H9 (cell line): ENCODE data around the gene CREB5. TPM values are rescaled to one million over a fixed set of nuclear protein-coding genes. Genes with fewer than 3 reads are reported as not detected.

Experiments used
- DNase-seq: peaks from one replicate; pipeline ENCODE4 v3.0.0-alpha.2; 2017
- H2AFZ ChIP-seq: one replicate; pipeline ENCODE4 v1.6.1; 2013; ENCODE audit warnings: mild to moderate bottlenecking, low read length, control low read depth, moderate library complexity
- H2AK5ac ChIP-seq: 2 replicates; pipeline ENCODE4 v1.6.1; 2013; ENCODE audit warnings: low read length, control low read depth, mixed read lengths; ENCODE audit not compliant: insufficient read length
- H2BK120ac ChIP-seq: one replicate; pipeline ENCODE4 v1.6.1; 2013; ENCODE audit warnings: low read depth, mild to moderate bottlenecking, low read length, control low read depth, inconsistent platforms; ENCODE audit not compliant: poor library complexity, severe bottlenecking
- H2BK12ac ChIP-seq: 2 replicates; pipeline ENCODE4 v1.6.1; 2013; ENCODE audit warnings: low read length, control low read depth, mixed read lengths, low read depth; ENCODE audit not compliant: insufficient read length
- H2BK15ac ChIP-seq: 2 replicates; pipeline ENCODE4 v1.6.1; 2013; ENCODE audit warnings: low read depth, low read length, control low read depth
- H2BK20ac ChIP-seq: one replicate; pipeline ENCODE4 v1.6.1; 2013; ENCODE audit warnings: low read depth, mild to moderate bottlenecking, low read length, control low read depth, inconsistent platforms; ENCODE audit not compliant: poor library complexity, severe bottlenecking
- H2BK5ac ChIP-seq: 2 replicates; pipeline ENCODE4 v1.6.1; 2013; ENCODE audit warnings: low read length, control low read depth, mixed read lengths; ENCODE audit not compliant: insufficient read length
- H3K14ac ChIP-seq: 2 replicates; pipeline ENCODE4 v1.6.1; 2013; ENCODE audit warnings: low read length, control low read depth; ENCODE audit not compliant: insufficient read depth
- H3K18ac ChIP-seq: 2 replicates; pipeline ENCODE4 v1.6.1; 2013; ENCODE audit warnings: low read depth, mild to moderate bottlenecking, mixed read lengths, low read length, control low read depth; ENCODE audit not compliant: insufficient read length
- H3K23ac ChIP-seq: 2 replicates; pipeline ENCODE4 v1.6.1; 2013; ENCODE audit warnings: low read length, control low read depth, mixed read lengths, low read depth; ENCODE audit not compliant: insufficient read length
- H3K23me2 ChIP-seq: 2 replicates; pipeline ENCODE4 v1.6.1; 2013; ENCODE audit warnings: low read depth, mild to moderate bottlenecking, mixed read lengths, low read length, control low read depth; ENCODE audit not compliant: insufficient read length, poor library complexity, severe bottlenecking
- H3K27ac ChIP-seq: 2 replicates; pipeline ENCODE4 v1.5.1; 2013; ENCODE audit warnings: low read length, control low read depth, mixed read lengths, low read depth; ENCODE audit not compliant: insufficient read length
- H3K27me3 ChIP-seq: 2 replicates; pipeline ENCODE4 v1.6.1; 2013; ENCODE audit warnings: low read length, control low read depth, inconsistent platforms; ENCODE audit not compliant: insufficient read depth
- H3K4ac ChIP-seq: 2 replicates; pipeline ENCODE4 v1.6.1; 2013; ENCODE audit warnings: low read depth, mild to moderate bottlenecking, control low read depth, inconsistent platforms, low read length, moderate library complexity
- H3K4me1 ChIP-seq: 2 replicates; pipeline ENCODE4 v1.6.1; 2013; ENCODE audit warnings: low read length, control low read depth, inconsistent platforms; ENCODE audit not compliant: insufficient read depth
- H3K4me2 ChIP-seq: 2 replicates; pipeline ENCODE4 v1.6.1; 2013; ENCODE audit warnings: low read length, control low read depth, mixed read lengths; ENCODE audit not compliant: insufficient read length, insufficient read depth
- H3K56ac ChIP-seq: 2 replicates; pipeline ENCODE4 v1.6.1; 2013; ENCODE audit warnings: low read depth, mild to moderate bottlenecking, mixed read lengths, low read length, control low read depth; ENCODE audit not compliant: insufficient read length
- H3K79me1 ChIP-seq: 2 replicates; pipeline ENCODE4 v1.6.1; 2013; ENCODE audit warnings: low read depth, mild to moderate bottlenecking, moderate library complexity, low read length, control low read depth, inconsistent platforms; ENCODE audit not compliant: insufficient read depth, poor library complexity, severe bottlenecking
- H3K79me2 ChIP-seq: 2 replicates; pipeline ENCODE4 v1.6.1; 2013; ENCODE audit warnings: low read length, control low read depth, inconsistent platforms; ENCODE audit not compliant: insufficient read depth
- H3K9ac ChIP-seq: 2 replicates; pipeline ENCODE4 v1.6.1; 2013; ENCODE audit warnings: low read length, control low read depth, mixed read lengths; ENCODE audit not compliant: insufficient read length; ENCODE audit errors: extremely low read depth
- H3K9me3 ChIP-seq: one replicate; pipeline ENCODE4 v1.6.1; 2013; ENCODE audit warnings: low read depth, low read length, inconsistent platforms; ENCODE audit not compliant: control insufficient read depth
- H3T11ph ChIP-seq: one replicate; pipeline ENCODE4 v1.6.1; 2013; ENCODE audit warnings: mild to moderate bottlenecking, low read length, control low read depth, inconsistent platforms
- H4K20me1 ChIP-seq: one replicate; pipeline ENCODE4 v1.6.1; 2013; ENCODE audit not compliant: control insufficient read depth, insufficient read length, insufficient read depth
- H4K5ac ChIP-seq: 2 replicates; pipeline ENCODE4 v1.6.1; 2013; ENCODE audit warnings: low read depth, mild to moderate bottlenecking, mixed read lengths, low read length, control low read depth; ENCODE audit not compliant: insufficient read length
- H4K8ac ChIP-seq: replicated peaks from 2 replicates; pipeline ENCODE4 v1.6.1; 2013; ENCODE audit warnings: low read length, control low read depth, mixed read lengths, low read depth; ENCODE audit not compliant: insufficient read length
- H4K91ac ChIP-seq: 2 replicates; pipeline ENCODE4 v1.6.1; 2013; ENCODE audit warnings: low read depth, mild to moderate bottlenecking, moderate library complexity, mixed read lengths, low read length, control low read depth; ENCODE audit not compliant: insufficient read length
- H3K27ac Mint-ChIP-seq, 3 experiments: 2 replicates in 2 of 3; 3 replicates in 1 of 3; pipeline ENCODE4 v1.8.0; 2020 to 2021; ENCODE audit warnings: mixed read lengths in 3 of 3, mild to moderate bottlenecking in 1 of 3, moderate library complexity in 1 of 3
- H3K27me3 Mint-ChIP-seq: 2 replicates; pipeline ENCODE4 v1.8.0; 2021; ENCODE audit warnings: low read depth, mild to moderate bottlenecking, moderate library complexity, mixed read lengths
- H3K36me3 Mint-ChIP-seq, 3 experiments: 2 replicates in 2 of 3; 3 replicates in 1 of 3; pipeline ENCODE4 v1.8.0; 2020 to 2021; ENCODE audit warnings: low read depth in 3 of 3, mixed read lengths in 3 of 3; ENCODE audit not compliant: insufficient read depth in 1 of 3
- H3K4me1 Mint-ChIP-seq, 2 experiments: 2 replicates each; pipeline ENCODE4 v1.8.0; 2020; ENCODE audit warnings: mixed read lengths in 2 of 2
- H3K4me3 Mint-ChIP-seq, 2 experiments: 2 replicates in 1 of 2; 3 replicates in 1 of 2; pipeline ENCODE4 v1.8.0; 2020 to 2021; ENCODE audit warnings: mild to moderate bottlenecking in 2 of 2, mixed read lengths in 2 of 2, moderate library complexity in 1 of 2
- H3K9me3 Mint-ChIP-seq, 2 experiments: 2 replicates in 1 of 2; 3 replicates in 1 of 2; pipeline ENCODE4 v1.8.0; 2020; ENCODE audit warnings: mild to moderate bottlenecking in 2 of 2, mixed read lengths in 2 of 2, moderate library complexity in 1 of 2
- WGBS: extraction: QIAGEN DNeasy Blood & Tissue Kit; methylation state at CpG from one replicate; pipeline ENCODE4 v1.1.7; 2013; ENCODE audit warnings: missing lambda C conversion rate, low lambda C conversion rate, mixed read lengths; ENCODE audit not compliant: insufficient read length; ENCODE audit errors: extremely low coverage; 5-methylcytosine and 5-hydroxymethylcytosine counted together
- total RNA-seq: library from RNA; stranded (reverse); gene quantifications from 2 replicates; pipeline ENCODE4 v1.2.1, GENCODE V29; 2021
- TF ChIP-seq, protein P1 (sequence below): fragments of 200-600 bp; sonication (generic); conservative IDR thresholded peaks from 3 replicates; pipeline ENCODE4 v1.8.0; 2021; ENCODE audit warnings: antibody characterized with exemption, mild to moderate bottlenecking

Gene CREB5
- total RNA-seq, 1 experiment from 2014 or later = 4.0 TPM

DNA sequence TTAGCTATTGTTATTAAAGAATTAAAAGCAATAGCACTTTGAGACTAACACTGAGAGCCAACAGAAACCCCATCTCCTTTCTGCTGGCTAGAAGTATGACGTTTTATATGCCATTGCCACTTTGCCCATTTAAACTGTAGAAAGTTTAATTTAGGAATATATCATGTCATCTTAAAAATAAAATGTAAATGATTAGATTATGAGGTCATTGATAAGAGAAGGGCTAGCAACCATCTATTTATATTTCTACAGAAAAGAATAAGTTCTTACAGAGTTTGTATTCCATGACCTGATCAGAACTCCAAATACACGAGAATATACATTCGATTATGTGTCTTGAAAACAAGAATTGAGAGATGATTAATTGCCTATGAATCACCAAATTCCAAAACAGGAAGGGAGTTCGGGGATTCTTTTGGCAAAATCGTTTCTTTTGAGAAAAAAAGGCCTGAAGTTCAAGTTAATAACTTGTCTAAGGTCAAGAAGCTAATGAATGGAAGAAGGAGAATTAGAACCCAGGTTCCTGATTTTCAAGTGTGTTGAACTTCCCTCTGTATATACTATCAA is 318.9 kb downstream of the CREB5 start:
- H3K79me2 ChIP-seq = no peaks in the 10 kb centered on the region
- Mint-ChIP-seq H3K4me1 (peaks cover 24 to 30% of the 10 kb centered on the region in 2 experiments), H3K36me3 (no peaks in the 10 kb centered on the region), H3K9me3 (no peaks in the 10 kb centered on the region), H3K27ac (no peak overlapping the region), H3K4me3 (no peak overlapping the region), H3K27me3 (no peaks in the 10 kb centered on the region)
- H4K5ac ChIP-seq = no peak overlapping the region
- no peak overlapping the region for H4K8ac ChIP-seq
- no peaks in the 10 kb centered on the region for H3K4me1 ChIP-seq
- no peak overlapping the region for H2BK120ac ChIP-seq
- no peaks in the 10 kb centered on the region for H3K23me2 ChIP-seq
- no peak overlapping the region for H3K4me2 ChIP-seq
- H3K56ac ChIP-seq = no peak overlapping the region
- no peak overlapping the region for H2BK15ac ChIP-seq
- DNase-seq = no peak
- H3T11ph ChIP-seq = no peak overlapping the region
- no peak overlapping the region for H2BK20ac ChIP-seq
- H4K20me1 ChIP-seq = no peaks in the 10 kb centered on the region
- H4K91ac ChIP-seq = no peak overlapping the region
- no peak overlapping the region for H3K9ac ChIP-seq
- H3K27me3 ChIP-seq = no peaks in the 10 kb centered on the region
- H2BK5ac ChIP-seq = no peak overlapping the region
- H3K27ac ChIP-seq = no peak overlapping the region
- H2AK5ac ChIP-seq = no peak overlapping the region
- H3K79me1 ChIP-seq = no peaks in the 10 kb centered on the region
- no peak overlapping the region for H3K4ac ChIP-seq
- H3K9me3 ChIP-seq = no peaks in the 10 kb centered on the region
- TF ChIP-seq, protein P1, sequence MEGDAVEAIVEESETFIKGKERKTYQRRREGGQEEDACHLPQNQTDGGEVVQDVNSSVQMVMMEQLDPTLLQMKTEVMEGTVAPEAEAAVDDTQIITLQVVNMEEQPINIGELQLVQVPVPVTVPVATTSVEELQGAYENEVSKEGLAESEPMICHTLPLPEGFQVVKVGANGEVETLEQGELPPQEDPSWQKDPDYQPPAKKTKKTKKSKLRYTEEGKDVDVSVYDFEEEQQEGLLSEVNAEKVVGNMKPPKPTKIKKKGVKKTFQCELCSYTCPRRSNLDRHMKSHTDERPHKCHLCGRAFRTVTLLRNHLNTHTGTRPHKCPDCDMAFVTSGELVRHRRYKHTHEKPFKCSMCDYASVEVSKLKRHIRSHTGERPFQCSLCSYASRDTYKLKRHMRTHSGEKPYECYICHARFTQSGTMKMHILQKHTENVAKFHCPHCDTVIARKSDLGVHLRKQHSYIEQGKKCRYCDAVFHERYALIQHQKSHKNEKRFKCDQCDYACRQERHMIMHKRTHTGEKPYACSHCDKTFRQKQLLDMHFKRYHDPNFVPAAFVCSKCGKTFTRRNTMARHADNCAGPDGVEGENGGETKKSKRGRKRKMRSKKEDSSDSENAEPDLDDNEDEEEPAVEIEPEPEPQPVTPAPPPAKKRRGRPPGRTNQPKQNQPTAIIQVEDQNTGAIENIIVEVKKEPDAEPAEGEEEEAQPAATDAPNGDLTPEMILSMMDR = no peak
- H3K18ac ChIP-seq = no peak overlapping the region
- WGBS = no CpG with 5 or more reads among the region's 5 CpGs
- H2AFZ ChIP-seq = no peak overlapping the region
- H2BK12ac ChIP-seq = no peak overlapping the region
- H3K14ac ChIP-seq = no peak overlapping the region
- no peak overlapping the region for H3K23ac ChIP-seq
